ENCODE data around the gene NNMT.

- TF ChIP-seq CTCF (IDR thresholded peaks at IDR 0.05; ENCODE audit: low read depth, low read length, poor library complexity, severe bottlenecking): no peak
- TF ChIP-seq EZH2phosphoT487 (IDR thresholded peaks at IDR 0.05; ENCODE audit: borderline replicate concordance, low read length): no peak
These were observed 48.3 kb downstream of the NNMT start for GRCh38 chr11:114344494-114344893.
